CD4-positive, alpha-beta T cell treated with Interleukin-6 at 100 ng/mL for 8 hours (primary cell): ENCODE data around the gene CCP110.
A peak's percentile ranks its signal among the peaks of the same experiment; 100 is the strongest.

Source experiments
- DNase-seq: peaks from one replicate; pipeline ENCODE4 v3.0.0-alpha.2; 2020; ENCODE audit warnings: mixed read lengths, low spot score

The CCP110 gene

DNA sequence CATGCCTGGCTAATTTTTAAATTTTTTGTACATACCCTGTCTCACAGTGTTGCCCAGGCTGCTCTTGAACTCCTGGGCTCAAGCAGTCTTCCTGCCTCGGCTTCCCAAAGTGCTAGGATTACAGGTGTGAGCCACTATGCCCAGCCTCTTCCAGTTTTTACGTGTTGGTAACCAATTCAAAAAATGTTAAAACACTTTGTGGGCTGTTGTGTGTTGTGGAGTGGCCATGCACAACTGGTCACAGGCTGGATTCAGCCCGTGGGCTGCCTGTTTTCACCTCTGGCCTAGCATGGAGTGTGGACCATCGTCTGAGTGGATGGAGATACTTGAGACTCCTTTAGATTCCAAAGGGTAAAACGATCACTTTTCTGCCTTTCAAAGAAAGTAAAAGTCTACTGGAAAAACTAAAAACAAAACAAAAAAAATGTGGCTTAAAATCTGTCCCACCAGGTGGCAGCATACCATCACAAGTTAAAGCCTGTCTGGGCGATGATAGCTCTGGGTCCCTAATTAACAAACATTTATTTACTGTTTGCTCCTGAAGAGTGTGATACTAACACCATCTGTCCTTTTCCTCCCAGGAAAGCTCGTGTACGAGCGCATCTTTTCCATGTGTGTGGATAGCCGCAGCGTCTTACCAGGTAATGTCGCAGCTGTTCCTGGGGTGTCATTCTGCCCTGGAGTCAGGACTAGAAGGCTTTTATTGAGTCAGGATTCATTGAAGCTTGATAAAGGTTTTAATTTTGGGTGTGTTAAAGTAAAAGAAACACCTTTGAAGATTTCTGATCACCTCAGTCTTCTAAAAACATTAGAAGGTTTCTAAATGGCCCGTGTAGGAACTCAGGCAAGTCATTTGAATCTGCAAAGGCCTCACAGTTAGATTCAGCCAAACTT is 77.6 kb downstream of the CCP110 start:
- DNase-seq, result peak; percentile 21
